Activated CD8-positive, alpha-beta memory T cell treated with anti-CD3 and anti-CD28 coated beads for 4 hours (primary cell): Measurements from ENCODE around the gene GDF7.
A peak's percentile ranks its signal among the peaks of the same experiment; 100 is the strongest.

Source experiments
- DNase-seq, 2 donors: peaks; one replicate each; pipeline ENCODE4 v3.0.0-alpha.2; 2020; ENCODE audit warnings: low read depth in 2 of 2

GDF7 gene

GRCh38 chr2:20661421-20662307 is 5.3 kb upstream of the GDF7 start:
- peak; percentile 24 to 48 for DNase-seq

GRCh38 chr2:20662308-20662937 is 4.5 kb upstream of the GDF7 start:
- no peak for DNase-seq

- DNase-seq = no peak
Measured at GRCh38 chr2:20663196-20664070, 3.5 kb upstream of the GDF7 start.

GRCh38 chr2:20664071-20664390 is 2.9 kb upstream of the GDF7 start:
- no peak for DNase-seq

- no peak for DNase-seq
Measured at GRCh38 chr2:20664431-20665242, 2.3 kb upstream of the GDF7 start.

- DNase-seq = no peak
Measured at GRCh38 chr2:20665243-20666004, 1.5 kb upstream of the GDF7 start.

GRCh38 chr2:20666005-20666303 is 990 bp upstream of the GDF7 start:
- DNase-seq = no peak

GRCh38 chr2:20667151-20667530 is 197 bp downstream of the GDF7 start:
- DNase-seq = no peak

- DNase-seq = no peak
Measured at GRCh38 chr2:20667531-20668401, 822 bp downstream of the GDF7 start.

- DNase-seq = no peak
Measured at GRCh38 chr2:20668451-20668850, 1.5 kb downstream of the GDF7 start.

- no peak for DNase-seq
Measured at GRCh38 chr2:20668871-20669475, 2.0 kb downstream of the GDF7 start.

- no peak for DNase-seq
Measured at GRCh38 chr2:20669562-20670314, 2.8 kb downstream of the GDF7 start.

- DNase-seq = no peak
Measured at GRCh38 chr2:20670315-20671035, 3.5 kb downstream of the GDF7 start.

- no peak for DNase-seq
Measured at GRCh38 chr2:20671036-20671735, 4.2 kb downstream of the GDF7 start.

- DNase-seq = no peak
Measured at GRCh38 chr2:20671736-20672080, 4.8 kb downstream of the GDF7 start.

GRCh38 chr2:20672201-20672951 is 5.4 kb downstream of the GDF7 start:
- no peak for DNase-seq
